Liver (tissue), 9 donors: Measurements from ENCODE around the gene TRIP12. TPM values are rescaled to one million over a fixed set of nuclear protein-coding genes. Genes with fewer than 3 reads are reported as not detected.
"Not testable (repeated sequence)": the region's sequence is repeated elsewhere in the genome, so short reads cannot be mapped to it uniquely, and the experiment has no call there.

Experiments used
- DNase-seq: peaks from one replicate; pipeline ENCODE4 v3.0.0-alpha.2; 2017; ENCODE audit warnings: low spot score
- H3K27ac ChIP-seq, 2 donors: one replicate each; pipeline ENCODE4 v1.7.0; 2013; ENCODE audit warnings: inconsistent platforms in 2 of 2, low read length in 2 of 2, control low read depth in 1 of 2, low read depth in 1 of 2, mild to moderate bottlenecking in 1 of 2
- H3K27me3 ChIP-seq, 4 donors: one replicate each; pipeline versions ENCODE4 v1.6.1 to v1.7.0; 2013; ENCODE audit warnings: low read length in 3 of 4, inconsistent platforms in 1 of 4, mild to moderate bottlenecking in 1 of 4, moderate library complexity in 1 of 4; ENCODE audit not compliant: control insufficient read depth in 4 of 4, insufficient read depth in 4 of 4
- H3K36me3 ChIP-seq, 4 donors: one replicate each; pipeline versions ENCODE4 v1.6.1 to v1.7.0; 2013; ENCODE audit warnings: low read length in 3 of 4, mild to moderate bottlenecking in 3 of 4, low read depth in 1 of 4, moderate library complexity in 1 of 4; ENCODE audit not compliant: control insufficient read depth in 4 of 4, insufficient read depth in 3 of 4
- H3K4me1 ChIP-seq, 4 donors: one replicate each; pipeline versions ENCODE4 v1.6.1 to v1.7.0; 2013; ENCODE audit warnings: low read length in 3 of 4, mild to moderate bottlenecking in 3 of 4, moderate library complexity in 1 of 4; ENCODE audit not compliant: control insufficient read depth in 4 of 4, insufficient read depth in 4 of 4
- H3K4me3 ChIP-seq, 3 donors: one replicate each; pipeline versions ENCODE4 v1.6.1 to v1.7.0; 2013; ENCODE audit warnings: low read length in 3 of 3, control low read depth in 1 of 3, low read depth in 1 of 3, mild to moderate bottlenecking in 1 of 3
- H3K9ac ChIP-seq, 2 donors: one replicate each; pipeline ENCODE4 v1.7.0; 2013; ENCODE audit warnings: low read length in 2 of 2, mild to moderate bottlenecking in 2 of 2, moderate library complexity in 2 of 2, control low read depth in 1 of 2, low read depth in 1 of 2
- H3K9me3 ChIP-seq, 4 donors: one replicate each; pipeline versions ENCODE4 v1.6.1 to v1.7.0; 2013; ENCODE audit warnings: low read length in 3 of 4; ENCODE audit not compliant: control insufficient read depth in 4 of 4
- CTCF ChIP-seq: fragments of 150-350 bp; IDR thresholded peaks from 2 replicates; pipeline ENCODE4 v1.5.1; 2017; ENCODE audit warnings: improper control_type of control experiment, low read depth, low read length; ENCODE audit not compliant: missing input control
- EGR1 ChIP-seq, 2 donors: IDR thresholded peaks; 2 replicates each; pipeline ENCODE4 v1.6.1; 2016 to 2018; ENCODE audit warnings: antibody characterized with exemption in 2 of 2, low read depth in 2 of 2
- FOXA1 ChIP-seq: IDR thresholded peaks from 2 replicates; pipeline ENCODE4 v1.6.1; 2016; ENCODE audit warnings: antibody characterized with exemption
- FOXA2 ChIP-seq: IDR thresholded peaks from 2 replicates; pipeline ENCODE4 v1.6.1; 2016; ENCODE audit warnings: antibody characterized with exemption
- GABPA ChIP-seq, 2 donors: IDR thresholded peaks in 1 of 2; conservative IDR thresholded peaks in 1 of 2; 2 replicates each; pipeline ENCODE4 v1.6.1; 2016; ENCODE audit warnings: antibody characterized with exemption in 2 of 2, mild to moderate bottlenecking in 1 of 2, moderate library complexity in 1 of 2
- HNF4G ChIP-seq: IDR thresholded peaks from 2 replicates; pipeline ENCODE4 v1.6.1; 2016; ENCODE audit warnings: antibody characterized with exemption
- JUND ChIP-seq, 2 donors: IDR thresholded peaks; 2 replicates each; pipeline ENCODE4 v1.6.1; 2016; ENCODE audit warnings: antibody characterized with exemption in 2 of 2
- MAX ChIP-seq: IDR thresholded peaks from 2 replicates; pipeline ENCODE4 v1.6.1; 2016; ENCODE audit warnings: antibody characterized with exemption
- NR2F2 ChIP-seq: IDR thresholded peaks from 2 replicates; pipeline ENCODE4 v1.6.1; 2016; ENCODE audit warnings: antibody characterized with exemption
- RAD21 ChIP-seq, 2 donors: IDR thresholded peaks; 2 replicates each; pipeline ENCODE4 v1.6.1; 2016; ENCODE audit warnings: antibody characterized with exemption in 2 of 2, mild to moderate bottlenecking in 2 of 2
- REST ChIP-seq: IDR thresholded peaks from 2 replicates; pipeline ENCODE4 v1.6.1; 2016; ENCODE audit warnings: antibody characterized with exemption, mild to moderate bottlenecking
- RXRA ChIP-seq, 2 donors: IDR thresholded peaks; 2 replicates each; pipeline ENCODE4 v1.6.1; 2017 to 2018; ENCODE audit warnings: antibody characterized with exemption in 2 of 2, mild to moderate bottlenecking in 1 of 2
- SP1 ChIP-seq: IDR thresholded peaks from 2 replicates; pipeline ENCODE4 v1.6.1; 2018; ENCODE audit warnings: antibody characterized with exemption, mild to moderate bottlenecking
- TAF1 ChIP-seq: conservative IDR thresholded peaks from 2 replicates; pipeline ENCODE4 v1.6.1; 2016; ENCODE audit warnings: antibody characterized with exemption, mild to moderate bottlenecking
- YY1 ChIP-seq: IDR thresholded peaks from 2 replicates; pipeline ENCODE4 v1.6.1; 2016; ENCODE audit warnings: antibody characterized with exemption, mild to moderate bottlenecking
- ZBTB33 ChIP-seq: IDR thresholded peaks from 2 replicates; pipeline ENCODE4 v1.6.1; 2016; ENCODE audit warnings: antibody characterized with exemption
- WGBS: extraction: QIAGEN DNeasy Blood & Tissue Kit; methylation state at CpG from one replicate; pipeline ENCODE4 v1.1.7; 2013; 5-methylcytosine and 5-hydroxymethylcytosine counted together
- polyA plus RNA-seq, 2 donors: library from polyadenylated mRNA; stranded (reverse) in 1 of 2; unstranded in 1 of 2; fragments of 200-250 nt in 1 of 2; fragments of >200 nt in 1 of 2; fragmentation: Nextera tagmentation in 1 of 2; extraction: Ambion mirVana in 1 of 2; gene quantifications; one replicate each; pipeline versions ENCODE4 v1.2.1 to v1.2.3, GENCODE V29; 2013 to 2015
- total RNA-seq, 2 donors: library from RNA; depleted of rRNA; stranded (reverse); fragments of >200 nt; gene quantifications; one replicate each; pipeline ENCODE4 v1.2.3, GENCODE V29; 2014
- TF ChIP-seq, protein P1 (sequence below): IDR thresholded peaks from 2 replicates; pipeline ENCODE4 v1.6.1; 2016; ENCODE audit warnings: antibody characterized with exemption
- donor health status: healthy.
- donor health status: healthy.
- donor health status: healthy.
- donor health status: healthy.
- donor health status: healthy.

The TRIP12 gene
- total and polyA plus RNA-seq, 4 donors: 13.9 to 128 (median 67.4) TPM

DNA sequence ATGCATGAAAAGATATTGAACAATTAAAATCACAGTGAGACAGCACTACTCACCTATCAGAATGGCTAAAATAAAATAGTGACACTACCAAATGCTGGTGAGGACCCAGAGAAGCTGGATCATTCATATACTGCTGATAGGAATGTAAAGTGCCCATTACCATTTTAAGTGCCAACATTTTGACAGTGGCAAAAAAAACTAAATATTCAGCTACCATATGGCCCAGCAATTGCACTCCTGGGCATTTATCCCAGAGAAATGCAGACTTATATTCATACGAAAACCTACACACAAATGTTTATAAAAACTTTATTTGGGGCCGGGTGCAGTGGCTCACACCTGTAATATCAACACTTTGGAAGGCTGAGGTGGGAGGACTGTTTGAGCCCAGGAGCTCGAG, 48.1 kb upstream of the TRIP12 start:
- Histone ChIP-seq H3K9ac (no peak overlapping the region), H3K36me3 (no peaks in the 10 kb centered on the region), H3K4me1 (no peaks in the 10 kb centered on the region), H3K27me3 (no peaks in the 10 kb centered on the region), H3K4me3 (no peak overlapping the region), H3K27ac (no peak overlapping the region), H3K9me3 (no peaks in the 10 kb centered on the region)
- TF ChIP-seq CTCF (no peak), HNF4G (no peak), FOXA2 (no peak), REST (no peak), GABPA (IDR thresholded peaks at IDR 0.05 in 1 of 2, conservative IDR thresholded peaks at IDR 0.05 in 1 of 2) (no peak), ZBTB33 (no peak), RAD21 (IDR thresholded peaks at IDR 0.05) (no peak), MAX (no peak), RXRA (IDR thresholded peaks at IDR 0.05) (no peak), NR2F2 (no peak), YY1 (no peak), TAF1 (no peak), FOXA1 (no peak), EGR1 (IDR thresholded peaks at IDR 0.05; ENCODE audit: low read depth in 2 of 2) (no peak), SP1 (no peak), JUND (IDR thresholded peaks at IDR 0.05) (no peak)
- TF ChIP-seq, protein P1, sequence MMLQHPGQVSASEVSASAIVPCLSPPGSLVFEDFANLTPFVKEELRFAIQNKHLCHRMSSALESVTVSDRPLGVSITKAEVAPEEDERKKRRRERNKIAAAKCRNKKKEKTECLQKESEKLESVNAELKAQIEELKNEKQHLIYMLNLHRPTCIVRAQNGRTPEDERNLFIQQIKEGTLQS: no peak
- DNase-seq: no peak
- WGBS: 92% methylated on average over 3 of the region's 3 CpGs

- not testable (repeated sequence) for H3K4me3 ChIP-seq, H3K4me1 ChIP-seq, H3K9me3 ChIP-seq, DNase-seq, H3K27ac ChIP-seq, H3K36me3 ChIP-seq, H3K27me3 ChIP-seq, H3K9ac ChIP-seq
- WGBS: 98% methylated on average over 9 of the region's 9 CpGs
These were observed 41.8 kb upstream of the TRIP12 start for GRCh38 chr2:229963596-229963995.
